Gastrocnemius medialis (tissue), 4 donors: ENCODE results near the gene CHST12. TPM values are rescaled to one million over a fixed set of nuclear protein-coding genes. Genes with fewer than 3 reads are reported as not detected.

Experiments
- ATAC-seq, 2 donors: fragments of 150-250 bp; one replicate each; pipeline ENCODE4 v1.9.1; 2016
- DNase-seq, 2 donors: peaks; one replicate each; pipeline ENCODE4 v3.0.0-alpha.2; 2019
- H3K27ac ChIP-seq, 4 donors: fragments of 200-600 bp; sonication (generic); 1 replicate in 1 of 4; 2 replicates in 3 of 4; pipeline ENCODE4 v1.5.1; 2016 to 2018; ENCODE audit warnings: mild to moderate bottlenecking in 2 of 4, moderate library complexity in 1 of 4
- H3K27me3 ChIP-seq, 3 donors: fragments of 200-600 bp; sonication (generic) in 2 of 3; 1 replicate in 1 of 3; 2 replicates in 2 of 3; pipeline versions ENCODE4 v1.5.1 to v1.6.0; 2016 to 2019; ENCODE audit warnings: mild to moderate bottlenecking in 1 of 3, moderate library complexity in 1 of 3
- H3K36me3 ChIP-seq, 2 donors: fragments of 200-600 bp; sonication (generic) in 1 of 2; one replicate each; pipeline ENCODE4 v1.5.1; 2017 to 2018
- H3K4me1 ChIP-seq, 2 donors: fragments of 200-600 bp; sonication (generic) in 1 of 2; one replicate each; pipeline ENCODE4 v1.5.1; 2016 to 2017; ENCODE audit warnings: mild to moderate bottlenecking in 2 of 2
- H3K4me3 ChIP-seq, 4 donors: fragments of 200-600 bp; sonication (generic) in 3 of 4; 1 replicate in 1 of 4; 2 replicates in 3 of 4; pipeline ENCODE4 v1.5.1; 2016 to 2019; ENCODE audit warnings: mild to moderate bottlenecking in 2 of 4
- H3K9me3 ChIP-seq, 3 donors: fragments of 200-600 bp; sonication (generic) in 2 of 3; 1 replicate in 1 of 3; 2 replicates in 2 of 3; pipeline ENCODE4 v1.5.1; 2016 to 2019
- POLR2A ChIP-seq, 2 donors: fragments of 450-650 bp; IDR thresholded peaks; one replicate each; pipeline ENCODE4 v1.6.1; 2017; ENCODE audit warnings: antibody characterized with exemption in 2 of 2, mild to moderate bottlenecking in 2 of 2, moderate library complexity in 2 of 2
- in situ Hi-C, 4 donors: fragments of 200-750 bp; cut with MboI; loops; one replicate each; pipeline versions ENCODE4 v1.15.0 to v1.8.0; 2017; ENCODE audit warnings: low sequenced_read_pairs in 4 of 4
- intact Hi-C: fragments of 100-400 bp; cut with DNase I; formaldehyde crosslinking; loops from one replicate; pipeline ENCODE4 v1.15.1; 2023; ENCODE audit warnings: low total_unique reads
- total RNA-seq, 4 donors: library from RNA; depleted of rRNA; stranded (reverse); fragments of >200 nt; gene quantifications; one replicate each; pipeline versions ENCODE4 v1.1.0 to v1.2.3, GENCODE V29; 2016
- TF ChIP-seq, protein P1 (sequence below), 5 experiments: fragments of 450-650 bp in 3 of 5; fragments of 200-600 bp in 2 of 5; sonication (generic) in 2 of 5; IDR thresholded peaks in 4 of 5; conservative IDR thresholded peaks in 1 of 5; 1 replicate in 4 of 5; 2 replicates in 1 of 5; pipeline ENCODE4 v1.5.1; 2016 to 2019; ENCODE audit warnings: antibody characterized with exemption in 5 of 5, mild to moderate bottlenecking in 3 of 5, moderate library complexity in 3 of 5

The CHST12 gene
- total RNA-seq, 4 donors from 2014 or later: 5.5 to 13.1 (median 10.1) TPM

DNA sequence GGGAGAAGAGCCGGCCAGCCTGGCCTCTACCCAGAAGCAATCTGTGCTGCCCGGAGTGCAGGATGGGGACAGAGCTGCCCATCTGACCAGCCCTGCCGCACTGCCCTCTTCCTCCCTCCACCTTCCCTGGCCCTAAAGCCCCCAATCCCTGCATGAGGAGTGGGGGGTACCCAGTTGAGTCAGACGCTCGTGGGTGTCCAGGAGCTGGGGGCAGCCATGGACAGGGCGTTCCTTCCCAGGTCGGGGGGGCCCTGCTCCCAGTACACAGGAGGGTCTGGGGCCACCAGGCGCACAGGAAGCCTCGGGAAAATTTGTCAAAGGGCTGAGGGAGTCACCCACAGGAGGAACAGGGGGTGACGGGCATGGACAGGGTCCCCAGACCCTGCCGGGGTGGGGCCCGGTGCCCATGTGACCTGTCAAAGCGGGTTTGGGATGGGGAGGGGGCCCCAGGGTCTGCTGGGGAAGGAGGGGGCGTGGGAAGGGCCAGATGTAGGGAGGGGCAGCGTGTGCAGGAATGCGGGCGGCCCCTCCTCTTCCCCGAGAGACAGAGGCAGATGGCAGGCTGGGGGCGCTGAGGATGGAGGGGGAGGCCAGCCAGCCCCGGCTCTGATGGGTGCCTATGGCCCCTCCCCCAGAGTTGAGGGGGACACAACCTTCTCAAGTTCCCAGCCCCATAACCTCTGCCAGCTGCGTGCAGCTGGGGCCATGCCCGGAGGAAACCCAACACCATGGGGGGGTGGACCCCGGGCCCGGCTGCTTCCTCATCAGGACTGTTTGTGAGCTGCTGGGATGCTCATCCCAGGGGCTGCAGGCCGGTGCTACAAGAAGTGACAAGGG is 94.3 kb downstream of the CHST12 start:
- Histone ChIP-seq H3K4me1 (peaks cover 0 to 4% of the 10 kb centered on the region in 2 donors), H3K4me3 (no peak overlapping the region), H3K27me3 (peaks cover 17 to 29% (median 25%) of the 10 kb centered on the region in 3 donors), H3K36me3 (no peaks in the 10 kb centered on the region), H3K27ac (no peak overlapping the region), H3K9me3 (no peaks in the 10 kb centered on the region)
- intact Hi-C loops (no loop called here), in situ Hi-C loops (no loop called here)
- DNase-seq (no peak), ATAC-seq (no peak)
- no peak for TF ChIP-seq POLR2A (IDR thresholded peaks at IDR 0.05)
- TF ChIP-seq, protein P1, sequence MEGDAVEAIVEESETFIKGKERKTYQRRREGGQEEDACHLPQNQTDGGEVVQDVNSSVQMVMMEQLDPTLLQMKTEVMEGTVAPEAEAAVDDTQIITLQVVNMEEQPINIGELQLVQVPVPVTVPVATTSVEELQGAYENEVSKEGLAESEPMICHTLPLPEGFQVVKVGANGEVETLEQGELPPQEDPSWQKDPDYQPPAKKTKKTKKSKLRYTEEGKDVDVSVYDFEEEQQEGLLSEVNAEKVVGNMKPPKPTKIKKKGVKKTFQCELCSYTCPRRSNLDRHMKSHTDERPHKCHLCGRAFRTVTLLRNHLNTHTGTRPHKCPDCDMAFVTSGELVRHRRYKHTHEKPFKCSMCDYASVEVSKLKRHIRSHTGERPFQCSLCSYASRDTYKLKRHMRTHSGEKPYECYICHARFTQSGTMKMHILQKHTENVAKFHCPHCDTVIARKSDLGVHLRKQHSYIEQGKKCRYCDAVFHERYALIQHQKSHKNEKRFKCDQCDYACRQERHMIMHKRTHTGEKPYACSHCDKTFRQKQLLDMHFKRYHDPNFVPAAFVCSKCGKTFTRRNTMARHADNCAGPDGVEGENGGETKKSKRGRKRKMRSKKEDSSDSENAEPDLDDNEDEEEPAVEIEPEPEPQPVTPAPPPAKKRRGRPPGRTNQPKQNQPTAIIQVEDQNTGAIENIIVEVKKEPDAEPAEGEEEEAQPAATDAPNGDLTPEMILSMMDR (IDR thresholded peaks at IDR 0.05 in 4 of 5, conservative IDR thresholded peaks at IDR 0.05 in 1 of 5): no peak

Other genes starting within 250 kb of the CHST12 start
- 10 to 100 TPM; 19.7 to 32.4 (median 22.7) TPM for gene MAD1L1, start 170.7 kb upstream of the CHST12 start, total RNA-seq
- gene MRM2, start 161.4 kb upstream of the CHST12 start, total RNA-seq: 10 to 100 TPM; 14.1 to 41.7 (median 16.9) TPM
- 10 to 100 TPM; 14.7 to 22.5 (median 18.1) TPM for gene NUDT1, start 161.4 kb upstream of the CHST12 start, total RNA-seq
- 10 to 100 TPM in 3 of 4 donors, 1 to 10 TPM in 1; 6.4 to 28.1 (median 24.8) TPM for gene SNX8, start 89.2 kb upstream of the CHST12 start, total RNA-seq
- gene EIF3B, start 48.8 kb upstream of the CHST12 start, total RNA-seq: 100 to 1,000 TPM; 105 to 207 (median 195) TPM
- not detected for gene GRIFIN, start 72.8 kb downstream of the CHST12 start, total RNA-seq
- gene LFNG, start 116.2 kb downstream of the CHST12 start, total RNA-seq: 1 to 10 TPM; 1.0 to 5.9 (median 1.7) TPM
- gene BRAT1, start 151.9 kb downstream of the CHST12 start, total RNA-seq: 10 to 100 TPM; 15.3 to 36.4 (median 20.2) TPM
- 10 to 100 TPM in 1 of 4 donors, 1 to 10 TPM in 3; 6.3 to 11.5 (median 8.8) TPM for gene IQCE, start 155.4 kb downstream of the CHST12 start, total RNA-seq
- gene TTYH3, start 228.4 kb downstream of the CHST12 start, total RNA-seq: 10 to 100 TPM in 1 of 4 donors, 1 to 10 TPM in 3; 2.9 to 14.8 (median 5.2) TPM